Measurements from ENCODE around the gene HOXC9.

Gene HOXC9

DNA sequence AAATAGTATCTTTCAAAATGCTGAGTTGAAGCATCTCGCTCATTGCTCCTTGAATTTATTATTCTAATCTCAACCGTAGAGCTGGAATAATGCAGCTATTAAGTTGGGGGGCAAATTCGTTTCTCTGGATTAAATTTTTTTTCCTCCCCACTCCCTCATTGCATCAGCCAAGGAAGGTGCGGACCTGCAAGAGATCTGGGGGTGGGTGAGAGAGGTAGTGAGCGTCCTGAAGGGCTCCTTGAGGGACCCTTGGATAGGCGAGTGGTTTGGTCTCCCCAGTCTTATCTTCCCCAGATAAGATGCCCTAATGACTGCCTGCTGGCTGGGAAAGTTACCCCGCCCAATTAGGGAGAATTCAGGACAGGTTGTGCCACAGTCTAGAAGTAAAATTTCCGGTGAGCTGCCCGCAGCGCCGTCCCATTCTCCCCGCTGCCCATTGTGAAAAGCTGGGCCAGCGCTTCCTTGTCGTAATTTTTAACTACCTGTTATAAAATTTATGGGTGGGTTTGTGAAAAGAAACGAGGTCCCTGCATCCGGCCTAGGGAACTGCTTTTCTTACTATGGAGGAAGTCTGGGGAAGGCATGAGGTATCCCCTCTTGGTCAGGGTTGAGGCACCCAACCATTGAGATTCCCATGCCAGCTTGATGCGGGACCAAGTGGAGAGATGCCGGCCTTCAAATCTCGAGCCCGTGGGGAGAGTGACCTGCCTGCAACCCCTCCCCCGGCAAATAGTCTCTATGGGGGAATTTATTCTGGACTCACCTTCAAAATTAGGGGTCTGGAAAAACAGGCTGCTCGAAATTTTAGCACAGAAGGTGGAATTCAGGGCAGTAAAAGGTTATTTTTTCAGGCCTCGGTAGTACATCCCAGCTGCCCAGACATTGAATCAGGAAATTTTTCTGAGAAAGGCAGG is 15.3 kb downstream of the HOXC9 start:
- no peak for DNase-seq

DNA sequence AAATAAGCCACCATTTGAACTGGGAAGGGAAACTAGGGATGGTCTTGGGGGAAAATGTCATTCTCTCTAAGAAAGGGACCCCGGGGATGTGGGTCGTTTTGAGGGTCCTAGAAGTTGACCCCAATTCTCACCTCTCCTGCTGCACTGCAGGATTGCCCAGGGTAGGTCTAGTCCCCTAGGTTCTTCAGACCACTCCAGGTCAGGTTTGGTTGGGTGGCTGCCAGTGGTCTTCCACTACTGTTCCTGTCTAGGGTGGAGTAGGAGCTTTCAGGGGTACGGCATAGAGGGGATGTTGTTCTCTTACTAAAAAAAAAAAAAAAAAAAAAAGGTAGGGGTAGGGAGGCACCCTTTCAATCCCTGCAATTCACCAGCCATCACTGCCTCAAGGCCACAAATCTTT is 16.1 kb downstream of the HOXC9 start:
- DNase-seq: no peak

DNA sequence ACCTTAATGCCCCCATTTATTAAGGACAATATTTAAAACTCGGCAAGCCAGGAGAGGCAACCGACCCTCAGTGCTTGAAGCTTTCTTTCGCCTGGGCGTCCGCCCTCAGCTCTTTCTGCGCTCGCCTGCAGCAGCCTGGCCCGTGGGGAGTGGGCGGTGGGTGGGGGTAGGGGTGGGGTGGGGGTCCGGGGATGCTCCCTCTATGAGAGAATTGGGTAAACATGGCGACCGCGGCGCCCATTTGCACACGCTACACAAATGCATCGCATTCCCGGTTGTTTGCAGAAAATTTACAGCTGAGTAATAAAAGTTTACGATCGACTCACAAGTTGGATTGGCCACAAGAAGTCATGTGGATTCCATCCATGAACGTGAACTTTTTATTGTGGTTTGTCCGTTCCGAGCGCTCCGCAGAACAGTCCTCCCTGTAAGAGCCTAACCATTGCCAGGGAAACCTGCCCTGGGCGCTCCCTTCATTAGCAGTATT is 16.6 kb downstream of the HOXC9 start:
- no peak for DNase-seq

DNA sequence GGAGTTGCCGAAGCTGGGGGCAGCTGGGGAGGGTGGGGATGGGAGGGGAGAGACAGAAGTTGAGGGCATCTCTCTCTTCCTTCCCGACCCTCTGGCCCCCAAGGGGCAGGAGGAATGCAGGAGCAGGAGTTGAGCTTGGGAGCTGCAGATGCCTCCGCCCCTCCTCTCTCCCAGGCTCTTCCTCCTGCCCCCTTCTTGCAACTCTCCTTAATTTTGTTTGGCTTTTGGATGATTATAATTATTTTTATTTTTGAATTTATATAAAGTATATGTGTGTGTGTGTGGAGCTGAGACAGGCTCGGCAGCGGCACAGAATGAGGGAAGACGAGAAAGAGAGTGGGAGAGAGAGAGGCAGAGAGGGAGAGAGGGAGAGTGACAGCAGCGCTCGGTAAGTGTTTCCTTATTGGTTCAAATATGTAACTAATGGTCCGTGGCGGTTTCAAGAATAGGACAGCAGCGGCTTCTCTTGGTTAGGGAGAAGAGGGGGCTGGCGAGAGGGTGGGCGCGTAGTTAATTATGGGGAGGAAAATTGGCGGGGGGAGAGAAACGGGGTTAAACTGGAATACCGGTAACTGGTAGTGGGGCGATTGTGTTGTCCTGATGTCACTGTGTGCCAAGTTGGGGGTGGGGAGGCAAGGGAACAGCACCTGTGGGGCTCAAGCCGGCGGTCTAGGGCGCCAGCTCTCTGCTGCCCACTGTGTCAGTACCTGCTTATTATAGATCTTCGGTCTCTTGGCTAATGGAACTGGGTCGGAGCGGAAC is 17.2 kb downstream of the HOXC9 start:
- DNase-seq: no peak

DNA sequence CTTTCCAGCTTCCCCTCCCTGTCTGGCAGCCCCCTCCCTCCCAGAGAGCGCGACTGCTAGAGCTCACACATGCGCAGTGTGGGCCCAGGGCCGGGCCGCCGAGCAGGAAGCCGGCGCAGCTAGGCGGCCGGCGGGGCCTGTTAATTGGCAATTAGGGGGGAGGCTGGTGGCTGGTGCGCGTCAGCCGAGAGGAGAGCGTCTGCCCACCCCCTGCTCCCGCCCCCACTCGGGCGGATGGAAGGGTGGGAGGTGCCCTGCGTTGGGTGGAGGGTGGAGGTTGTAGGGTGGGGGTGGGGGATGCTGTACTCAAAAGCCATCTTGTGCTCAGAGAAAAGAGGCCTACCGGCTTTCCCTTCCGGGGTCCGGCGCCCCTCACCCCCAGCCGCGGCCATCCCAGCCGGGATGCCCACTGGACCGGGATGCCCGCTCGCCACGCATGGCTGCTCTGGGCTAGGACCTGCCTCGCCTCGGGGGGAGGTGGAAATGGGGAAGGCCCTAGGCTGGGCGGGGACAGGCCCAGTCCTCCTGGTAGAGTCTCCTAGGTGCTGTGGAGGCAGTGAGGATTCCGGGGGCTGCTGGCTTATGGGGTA is 18.0 kb downstream of the HOXC9 start:
- DNase-seq: peak; percentile 81

DNA sequence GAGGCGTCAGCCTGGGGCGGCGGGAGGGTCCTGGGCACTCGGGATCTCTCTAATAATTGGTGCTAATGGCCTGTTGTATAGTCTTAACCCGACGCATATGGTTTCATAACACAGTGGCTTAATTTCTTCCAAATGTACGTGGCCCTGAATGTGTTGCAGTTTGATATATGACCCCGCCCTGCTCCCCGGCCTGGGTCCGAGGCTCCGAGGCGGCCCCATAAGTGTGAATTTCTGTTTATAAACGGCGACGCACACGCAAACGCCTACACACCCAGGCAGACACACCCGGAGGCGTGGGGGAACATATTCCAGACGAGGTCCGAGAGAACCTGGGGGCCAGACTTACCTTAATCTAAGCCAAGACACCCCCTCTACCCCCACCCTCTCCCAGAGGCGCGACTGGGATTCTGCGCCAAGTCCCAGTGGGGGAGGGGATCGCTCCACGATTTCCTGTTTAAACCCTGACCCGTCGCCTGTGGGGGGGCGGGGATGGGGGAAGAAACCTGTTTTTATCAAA is 18.6 kb downstream of the HOXC9 start:
- DNase-seq: no peak

DNA sequence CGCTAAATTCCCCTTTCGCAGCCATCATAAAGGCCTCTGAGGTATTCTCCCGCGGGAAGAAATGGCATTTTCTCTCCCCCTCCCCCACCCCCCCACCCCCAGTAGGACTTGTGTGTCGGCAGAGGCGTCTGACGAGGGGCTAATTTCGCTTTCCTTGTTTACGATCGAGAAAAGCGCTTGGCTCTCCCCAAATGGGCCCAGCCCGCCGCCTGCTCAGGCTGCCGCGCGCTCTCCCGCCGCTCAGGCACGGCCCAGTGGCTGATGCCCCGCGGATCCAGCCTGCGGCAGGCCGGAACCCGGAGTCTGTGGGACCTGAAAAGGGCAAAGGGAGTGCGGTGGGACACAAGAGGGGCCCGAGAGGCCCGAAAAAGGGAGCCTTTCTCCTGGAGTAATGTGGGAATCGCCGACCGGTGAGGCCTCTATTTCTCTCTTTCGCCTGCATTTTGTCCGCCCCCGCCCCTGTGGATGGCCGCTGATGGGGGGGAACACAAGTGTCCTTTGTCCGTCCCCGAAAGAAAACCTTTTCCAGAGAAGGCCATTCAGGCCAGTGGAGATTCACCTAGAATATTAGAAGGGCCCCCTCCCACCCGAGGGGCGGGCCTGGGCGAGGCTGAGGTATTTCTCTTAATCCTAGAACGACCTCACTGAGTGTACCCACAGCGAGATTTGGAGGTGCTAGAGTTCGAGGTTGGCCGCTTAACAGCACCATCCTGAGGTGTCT is 19.3 kb downstream of the HOXC9 start:
- no peak for DNase-seq

DNA sequence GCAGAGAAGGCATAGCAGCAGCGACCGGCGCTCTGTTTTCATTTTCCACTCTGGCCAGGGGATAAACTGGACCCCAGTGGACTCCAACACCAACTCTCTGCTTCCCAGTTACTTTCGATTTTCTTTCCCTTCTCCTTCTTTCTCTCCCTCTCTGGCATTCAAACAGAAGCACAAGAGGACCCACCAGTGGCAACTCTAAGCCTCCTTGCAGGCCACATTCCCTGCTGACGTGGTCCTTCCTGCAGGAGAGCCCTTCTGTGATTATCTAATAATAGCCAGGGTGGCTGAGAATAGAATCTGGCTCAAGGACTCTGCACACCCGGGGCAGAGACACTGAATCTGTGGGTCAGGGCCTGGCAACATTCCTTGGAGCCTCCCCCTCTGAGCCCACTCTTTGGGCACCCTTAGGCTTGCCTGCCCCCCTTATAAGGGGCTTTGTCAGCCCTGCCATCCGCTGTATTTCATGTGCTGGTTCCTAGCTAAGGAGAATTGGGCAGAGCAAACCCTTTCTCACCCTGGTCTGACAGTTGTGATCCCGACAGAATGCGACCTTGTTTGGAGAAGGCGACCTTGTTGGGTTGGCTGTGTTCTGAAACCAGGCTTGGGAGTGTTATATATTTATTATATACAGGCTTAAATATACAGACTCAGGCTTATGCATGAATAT is 20.1 kb downstream of the HOXC9 start:
- no peak for DNase-seq

DNA sequence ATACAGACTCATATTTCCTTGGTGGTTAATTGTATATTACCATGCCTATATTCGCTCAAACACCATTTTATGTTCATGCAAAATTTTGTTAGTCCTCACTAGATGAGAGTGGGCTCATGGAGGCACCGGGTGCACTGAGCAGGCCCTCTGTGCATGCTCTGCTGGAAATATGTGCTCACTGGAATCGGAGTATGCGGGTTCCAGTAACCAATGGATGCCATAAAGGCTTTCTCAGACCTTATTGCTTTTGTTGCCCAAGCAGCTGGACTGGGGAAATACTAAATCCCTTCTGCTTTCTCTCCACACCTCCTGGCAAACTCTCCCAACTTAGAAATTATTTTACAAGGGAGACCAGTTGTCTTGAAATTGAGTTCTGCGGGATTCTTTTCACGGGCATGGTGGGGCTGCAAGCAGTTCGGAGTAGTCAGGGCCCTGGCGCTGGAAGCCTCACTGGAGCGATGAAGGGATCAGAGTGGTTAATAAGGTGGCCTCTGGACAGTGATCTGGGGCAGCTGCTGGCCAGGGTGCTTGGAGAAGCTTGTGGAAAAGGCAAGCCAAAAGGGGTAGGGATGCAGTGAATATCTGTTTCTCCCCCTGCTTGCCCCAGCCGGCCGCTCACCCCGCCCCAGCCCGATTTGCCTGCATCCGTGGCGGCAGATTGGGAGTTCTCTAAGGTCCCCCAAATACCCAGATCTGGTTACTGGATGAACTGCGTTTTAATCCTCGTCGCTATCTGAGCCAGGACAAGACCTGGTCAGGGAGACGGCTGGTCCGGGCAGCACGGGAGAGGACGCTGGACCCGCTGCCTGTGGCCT is 20.8 kb downstream of the HOXC9 start:
- DNase-seq: no peak

DNA sequence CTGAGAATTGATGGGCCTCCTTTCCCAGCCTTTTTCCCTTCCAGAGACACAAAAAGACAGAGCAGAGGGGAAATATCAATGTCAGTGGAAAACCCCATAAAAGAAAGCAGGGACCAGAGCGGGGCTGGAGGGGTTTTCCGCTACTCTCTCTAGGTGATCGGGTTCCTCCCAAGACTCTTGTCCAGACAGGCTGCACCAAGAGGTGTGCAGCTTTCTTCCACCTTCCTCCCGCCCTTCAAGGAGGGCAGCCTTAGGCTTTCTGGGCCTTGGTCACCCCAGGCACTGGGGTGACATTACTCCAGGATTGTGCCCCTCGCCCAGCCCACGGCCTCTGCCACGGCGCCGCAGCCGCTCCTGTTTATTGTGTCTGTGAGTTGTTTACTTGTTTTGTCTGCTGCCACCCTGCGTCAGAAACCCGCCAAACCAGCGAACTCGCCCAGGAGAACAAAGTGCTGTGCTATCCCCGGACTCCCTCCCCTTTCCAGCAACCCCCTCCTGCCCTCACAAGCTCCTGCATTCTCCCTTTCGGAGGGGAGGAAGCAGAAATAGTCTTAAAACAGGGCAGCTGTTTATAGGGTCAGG is 21.6 kb downstream of the HOXC9 start:
- no peak for DNase-seq

DNA sequence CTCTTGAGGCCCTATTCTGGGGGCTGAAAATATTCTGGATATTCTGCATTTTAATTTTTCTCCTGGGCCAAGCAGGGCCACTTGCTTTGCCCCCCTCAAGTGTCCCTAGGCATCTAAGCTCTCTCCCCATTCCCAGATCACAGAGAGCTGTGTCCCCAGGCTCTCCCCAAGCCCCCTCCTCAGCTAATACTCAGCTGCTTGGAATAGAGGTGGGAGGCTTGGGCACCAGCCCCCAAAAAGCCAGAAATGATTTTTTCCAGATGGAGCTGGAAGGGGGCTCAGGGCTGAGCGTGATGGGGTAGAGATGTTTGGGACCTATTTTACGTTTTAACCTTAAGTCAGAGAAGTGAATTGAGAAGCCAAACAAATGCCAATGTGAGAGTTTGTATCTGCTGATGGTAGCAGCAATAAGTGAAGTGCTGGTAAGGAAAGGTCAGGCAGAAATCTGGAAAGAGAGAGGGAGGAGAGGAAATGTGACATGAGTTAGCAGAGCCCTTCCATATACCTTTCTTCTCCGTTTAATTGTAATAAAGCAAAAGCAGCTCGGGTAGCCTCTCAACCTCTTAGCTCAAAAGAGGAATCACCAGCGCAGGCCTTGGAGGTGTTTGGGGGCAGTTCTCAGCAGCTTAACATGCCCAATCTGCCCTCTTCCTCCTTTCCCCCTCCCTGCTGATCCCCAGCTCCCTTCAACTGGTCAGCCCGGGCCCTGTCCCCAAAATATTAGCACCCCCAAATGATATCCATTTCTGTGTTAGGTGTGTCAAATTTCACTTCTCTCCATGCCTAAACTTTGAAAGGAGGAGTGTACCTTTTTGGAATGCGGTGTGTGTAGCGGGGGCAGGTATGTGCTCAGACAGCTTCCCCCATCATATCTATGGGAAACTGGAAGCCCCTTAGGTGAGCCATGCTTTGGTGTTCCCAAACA is 23.3 kb downstream of the HOXC9 start:
- DNase-seq: no peak

DNA sequence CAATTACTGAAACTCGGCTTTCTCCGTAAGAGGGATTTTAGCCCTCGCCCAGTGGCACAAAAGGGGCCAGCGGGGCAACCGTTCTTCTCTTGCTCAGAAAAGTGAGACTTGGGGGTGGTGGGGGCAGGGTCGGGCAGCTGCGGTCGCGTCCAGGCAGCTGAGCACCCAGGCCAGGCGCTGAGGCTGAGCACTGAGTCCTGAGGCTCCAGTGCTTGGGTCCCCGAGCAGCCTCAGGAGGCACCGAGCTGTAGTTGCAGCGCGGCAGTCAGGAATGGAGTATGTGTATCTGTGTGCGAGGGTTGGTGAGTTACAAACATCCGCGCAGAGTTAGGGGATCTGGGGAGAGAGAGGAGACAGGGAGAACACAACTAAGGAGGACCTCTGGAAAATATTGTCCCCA is 24.2 kb downstream of the HOXC9 start:
- DNase-seq: no peak

DNA sequence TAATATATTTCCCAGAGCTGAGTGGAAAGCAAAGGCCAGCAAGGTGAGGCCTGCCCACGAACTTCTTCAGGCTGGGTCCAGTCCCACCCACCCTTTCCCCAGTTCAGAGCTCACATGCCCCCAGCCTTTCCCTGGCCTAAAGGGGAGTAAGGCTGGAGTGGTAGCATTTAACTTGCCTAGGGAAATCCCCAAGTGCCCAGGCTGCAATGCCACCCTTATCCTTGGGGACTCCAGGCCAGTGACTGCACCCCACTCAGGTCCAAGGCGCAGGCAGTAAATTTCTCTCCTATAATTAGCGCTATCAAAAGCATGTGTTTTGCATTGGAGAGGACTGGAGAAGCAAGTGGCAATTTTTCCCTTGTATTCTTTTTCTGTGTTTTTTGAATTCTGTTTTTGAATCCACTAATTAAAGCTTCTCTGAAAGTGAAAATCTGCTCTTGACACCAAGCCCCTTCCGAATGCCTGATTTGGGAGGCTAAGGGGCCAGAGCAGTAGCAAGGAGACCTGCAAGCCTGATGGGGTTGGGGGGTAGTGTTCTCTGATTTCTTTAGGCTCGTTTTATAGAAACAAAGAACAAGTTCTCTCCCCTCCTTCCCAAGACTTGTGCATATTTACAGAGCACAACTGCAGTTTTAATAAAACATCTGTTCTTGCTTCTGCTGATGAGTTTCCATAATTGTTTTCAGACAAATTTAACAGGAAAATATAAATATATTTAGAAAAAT is 24.8 kb downstream of the HOXC9 start:
- DNase-seq: no peak

DNA sequence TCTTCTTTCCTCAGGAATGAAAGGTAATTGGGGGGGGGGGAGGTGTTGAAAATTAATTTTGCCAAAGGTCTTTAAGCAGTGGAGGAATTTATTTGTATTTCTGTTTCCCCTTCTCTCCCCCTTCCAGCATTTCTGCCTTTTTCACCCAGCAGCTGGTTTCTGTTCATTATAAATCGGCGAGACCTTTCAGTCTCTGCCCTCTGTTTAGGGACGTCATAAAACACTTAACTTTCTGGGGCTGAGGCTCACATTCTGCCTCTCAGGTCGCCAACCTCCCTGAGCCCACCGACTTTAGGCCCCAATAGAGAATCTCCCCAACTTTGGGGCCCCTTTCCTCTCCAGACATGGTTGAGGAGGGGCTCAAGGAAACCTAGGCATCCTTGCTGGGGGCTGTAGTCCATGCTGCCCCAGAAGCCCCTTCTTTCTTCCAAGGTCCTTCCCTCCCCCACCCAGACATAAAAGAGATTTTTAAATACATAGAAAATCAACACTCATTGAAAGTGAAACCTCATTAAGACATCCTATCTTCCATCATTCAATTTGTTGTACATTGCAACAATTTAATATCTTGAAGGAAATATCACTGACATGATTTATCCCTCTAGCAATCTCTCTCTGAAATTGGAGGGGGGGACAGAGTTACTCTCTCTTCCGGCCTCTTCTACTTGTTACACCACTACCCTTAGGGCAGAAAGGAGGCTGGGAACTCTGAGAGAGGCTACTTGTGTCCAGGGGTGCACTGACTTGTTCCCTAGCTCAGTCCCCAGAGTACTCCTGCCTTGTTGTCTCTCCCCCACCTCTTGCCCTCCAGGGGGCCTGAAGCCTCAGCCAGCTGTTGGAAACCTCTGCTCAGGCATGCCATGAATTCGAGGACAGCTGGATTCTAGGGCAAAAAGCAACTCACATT is 25.8 kb downstream of the HOXC9 start:
- DNase-seq: no peak

DNA sequence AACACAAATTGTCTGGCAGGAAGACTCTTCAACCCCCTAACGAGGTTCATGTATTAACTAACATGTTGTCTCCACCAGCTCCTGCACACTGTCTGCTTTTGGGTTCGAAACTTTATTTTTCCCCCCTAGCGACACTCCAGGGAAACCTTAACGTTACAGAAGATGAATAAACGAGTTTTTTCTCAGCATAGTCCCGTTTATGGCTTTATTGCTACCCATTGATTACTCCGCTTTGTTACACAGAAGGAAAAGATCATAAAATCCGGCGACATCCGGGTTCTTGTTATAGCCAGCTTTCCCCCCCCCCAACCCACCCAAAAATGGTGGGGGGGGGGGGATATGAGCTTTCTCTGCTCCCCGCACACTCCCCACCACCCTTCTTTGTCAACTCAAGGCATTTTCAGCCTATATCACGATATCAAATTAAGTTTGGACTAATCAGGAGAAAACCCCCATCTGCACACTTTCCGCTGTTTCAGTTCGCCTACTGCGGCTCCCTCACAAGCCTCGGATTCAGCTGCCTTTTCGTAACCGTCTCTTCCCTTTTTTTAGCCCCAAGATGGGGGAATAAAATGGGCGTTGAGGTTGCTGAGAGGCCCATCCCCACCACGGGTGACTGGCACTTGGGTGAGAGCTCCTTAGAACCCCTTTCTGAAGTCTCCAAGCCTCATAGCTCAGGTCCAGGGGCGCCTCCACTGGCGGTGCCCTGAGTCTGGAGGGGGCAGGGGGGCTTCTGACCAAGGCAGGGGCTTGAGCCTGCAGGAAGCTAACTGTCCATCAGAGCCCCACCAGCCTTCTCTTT is 26.9 kb downstream of the HOXC9 start:
- no peak for DNase-seq

DNA sequence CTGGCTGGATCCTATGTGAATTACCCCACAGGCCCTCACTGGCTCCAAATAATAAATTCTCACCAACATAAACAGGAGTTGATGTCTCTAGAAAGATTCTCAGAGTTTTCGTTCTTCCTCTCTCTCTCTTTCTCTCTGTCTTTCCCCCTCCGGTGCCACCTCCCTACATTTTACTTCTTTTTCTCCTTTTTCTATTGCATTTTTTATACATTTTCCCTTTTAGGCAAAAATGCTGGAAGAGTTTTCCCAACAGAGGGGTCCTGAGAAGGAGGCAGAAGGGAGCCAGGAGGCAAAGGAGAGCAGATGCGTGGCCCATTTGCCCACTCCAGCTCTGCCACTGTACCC is 27.5 kb downstream of the HOXC9 start:
- no peak for DNase-seq
